ENCODE results near the gene NOP53. TPM values are rescaled to one million over a fixed set of nuclear protein-coding genes. Genes with fewer than 3 reads are reported as not detected.
"Not testable (repeated sequence)": the region's sequence is repeated elsewhere in the genome, so short reads cannot be mapped to it uniquely, and the experiment has no call there.

The NOP53 gene
- total RNA-seq, 1 experiment from 2014 or later, result 155 TPM

- DNase-seq, result peak; percentile 97
These were observed 15.4 kb upstream of the NOP53 start for GRCh38 chr19:47729799-47730520.

GRCh38 chr19:47730521-47730889 lies 14.8 kb upstream of the NOP53 start:
- Histone ChIP-seq H3K4me3 (ENCODE audit: insufficient read depth, low read depth, low read length) (no peak overlapping the region), H3K27me3 (ENCODE audit: control insufficient read depth, insufficient read depth, low read length) (no peaks in the 10 kb centered on the region), H3K36me3 (replicated peaks; ENCODE audit: control insufficient read depth, insufficient read depth, low read length) (no peaks in the 10 kb centered on the region; the same call in 1 of the 2 replicates)
- no peak for DNase-seq

More at GRCh38 chr19:47729799-47730520, 15.4 kb upstream of the NOP53 start:
- Histone ChIP-seq H3K4me3 (ENCODE audit: insufficient read depth, low read depth, low read length) (peak overlapping the region; percentile 45), H3K27me3 (ENCODE audit: control insufficient read depth, insufficient read depth, low read length) (no peaks in the 10 kb centered on the region), H3K36me3 (replicated peaks; ENCODE audit: control insufficient read depth, insufficient read depth, low read length) (no peaks in the 10 kb centered on the region; the same call in 1 of the 2 replicates)

- no peaks in the 10 kb centered on the region; the same call in 1 of the 2 replicates for H3K36me3 ChIP-seq (replicated peaks; ENCODE audit: control insufficient read depth, insufficient read depth, low read length)
- no peaks in the 10 kb centered on the region for H3K27me3 ChIP-seq (ENCODE audit: control insufficient read depth, insufficient read depth, low read length)
- DNase-seq, result no peak
- no peak overlapping the region for H3K4me3 ChIP-seq (ENCODE audit: insufficient read depth, low read depth, low read length)
These were observed 14.4 kb upstream of the NOP53 start for GRCh38 chr19:47730910-47731309.

GRCh38 chr19:47735131-47735530 lies 10.2 kb upstream of the NOP53 start:
- peak; percentile 83 for DNase-seq
- Histone ChIP-seq H3K36me3 (replicated peaks; ENCODE audit: control insufficient read depth, insufficient read depth, low read length) (no peaks in the 10 kb centered on the region; the same call in 1 of the 2 replicates), H3K4me3 (ENCODE audit: insufficient read depth, low read depth, low read length) (no peak overlapping the region), H3K27me3 (ENCODE audit: control insufficient read depth, insufficient read depth, low read length) (no peaks in the 10 kb centered on the region)

GRCh38 chr19:47740866-47741519 lies 4.4 kb upstream of the NOP53 start:
- H3K4me3 ChIP-seq (ENCODE audit: insufficient read depth, low read depth, low read length), result no peak overlapping the region
- peak; percentile 49 for DNase-seq
- no peaks in the 10 kb centered on the region for H3K27me3 ChIP-seq (ENCODE audit: control insufficient read depth, insufficient read depth, low read length)
- H3K36me3 ChIP-seq (replicated peaks; ENCODE audit: control insufficient read depth, insufficient read depth, low read length), result no peaks in the 10 kb centered on the region; the same call in 1 of the 2 replicates

GRCh38 chr19:47741544-47742140 lies 3.7 kb upstream of the NOP53 start:
- Histone ChIP-seq H3K4me3 (ENCODE audit: insufficient read depth, low read depth, low read length) (no peak overlapping the region), H3K27me3 (ENCODE audit: control insufficient read depth, insufficient read depth, low read length) (no peaks in the 10 kb centered on the region), H3K36me3 (replicated peaks; ENCODE audit: control insufficient read depth, insufficient read depth, low read length) (no peaks in the 10 kb centered on the region; the same call in 1 of the 2 replicates)
- peak; percentile 48 for DNase-seq

- H3K27me3 ChIP-seq (ENCODE audit: control insufficient read depth, insufficient read depth, low read length), result no peaks in the 10 kb centered on the region
- peaks cover 5% of the 10 kb centered on the region for H3K36me3 ChIP-seq (replicated peaks; ENCODE audit: control insufficient read depth, insufficient read depth, low read length)
- no peak for DNase-seq
- peak overlapping the region; percentile 68 for H3K4me3 ChIP-seq (ENCODE audit: insufficient read depth, low read depth, low read length)
These were observed 2.7 kb upstream of the NOP53 start for GRCh38 chr19:47742634-47743033.

GRCh38 chr19:47746129-47746528 lies 783 bp downstream of the NOP53 start:
- not testable (repeated sequence) for H3K27me3 ChIP-seq (ENCODE audit: control insufficient read depth, insufficient read depth, low read length); DNase-seq
- Histone ChIP-seq H3K36me3 (replicated peaks; ENCODE audit: control insufficient read depth, insufficient read depth, low read length) (peaks cover 22% of the 10 kb centered on the region), H3K4me3 (ENCODE audit: insufficient read depth, low read depth, low read length) (peak overlapping the region; percentile 71)

GRCh38 chr19:47749326-47749725 lies 4.0 kb downstream of the NOP53 start:
- DNase-seq, result no peak
- Histone ChIP-seq H3K4me3 (ENCODE audit: insufficient read depth, low read depth, low read length) (no peak overlapping the region), H3K36me3 (replicated peaks; ENCODE audit: control insufficient read depth, insufficient read depth, low read length) (peaks cover 38% of the 10 kb centered on the region), H3K27me3 (ENCODE audit: control insufficient read depth, insufficient read depth, low read length) (no peaks in the 10 kb centered on the region)

GRCh38 chr19:47750752-47751151 lies 5.4 kb downstream of the NOP53 start:
- no peaks in the 10 kb centered on the region for H3K27me3 ChIP-seq (ENCODE audit: control insufficient read depth, insufficient read depth, low read length)
- H3K36me3 ChIP-seq (replicated peaks; ENCODE audit: control insufficient read depth, insufficient read depth, low read length), result peaks cover 38% of the 10 kb centered on the region
- H3K4me3 ChIP-seq (ENCODE audit: insufficient read depth, low read depth, low read length), result no peak overlapping the region
- DNase-seq, result peak; percentile 49

GRCh38 chr19:47752440-47753211 lies 7.3 kb downstream of the NOP53 start:
- H3K4me3 ChIP-seq (ENCODE audit: insufficient read depth, low read depth, low read length), result no peak overlapping the region
- peaks cover 45% of the 10 kb centered on the region for H3K36me3 ChIP-seq (replicated peaks; ENCODE audit: control insufficient read depth, insufficient read depth, low read length)
- DNase-seq, result peak; percentile 40
- H3K27me3 ChIP-seq (ENCODE audit: control insufficient read depth, insufficient read depth, low read length), result no peaks in the 10 kb centered on the region

GRCh38 chr19:47754206-47755064 lies 9.1 kb downstream of the NOP53 start:
- Histone ChIP-seq H3K36me3 (replicated peaks; ENCODE audit: control insufficient read depth, insufficient read depth, low read length) (peaks cover 47% of the 10 kb centered on the region), H3K4me3 (ENCODE audit: insufficient read depth, low read depth, low read length) (no peak overlapping the region), H3K27me3 (ENCODE audit: control insufficient read depth, insufficient read depth, low read length) (no peaks in the 10 kb centered on the region)
- peak; percentile 65 for DNase-seq

- Histone ChIP-seq H3K27me3 (ENCODE audit: control insufficient read depth, insufficient read depth, low read length) (no peaks in the 10 kb centered on the region), H3K36me3 (replicated peaks; ENCODE audit: control insufficient read depth, insufficient read depth, low read length) (peaks cover 41% of the 10 kb centered on the region), H3K4me3 (ENCODE audit: insufficient read depth, low read depth, low read length) (no peak overlapping the region)
- peak; percentile 54 for DNase-seq
These were observed 9.9 kb downstream of the NOP53 start for GRCh38 chr19:47755065-47755761.
